DOHH2 (cell line): ENCODE measurements around the gene SCRG1.

ENCODE experiments used
- CTCF ChIP-seq: fragments of 200-600 bp; sonication (generic); IDR thresholded peaks from one replicate; pipeline ENCODE4 v1.5.1; 2014; ENCODE audit warnings: antibody characterized with exemption, mild to moderate bottlenecking, low read depth, low read length; ENCODE audit not compliant: poor library complexity, severe bottlenecking
- EZH2phosphoT487 ChIP-seq: fragments of 200-600 bp; sonication (generic); IDR thresholded peaks from 2 replicates; pipeline ENCODE4 v1.6.1; 2017; ENCODE audit warnings: borderline replicate concordance, mild to moderate bottlenecking, antibody characterized with exemption, low read length, moderate library complexity, mixed read lengths

- TF ChIP-seq CTCF (no peak), EZH2phosphoT487 (no peak)
Observed at GRCh38 chr4:173334891-173335752, 63.8 kb downstream of the SCRG1 start.
